HL-60 (cell line): ENCODE measurements around the gene SMARCAD1.

Experiments used
- DNase-seq, 2 experiments: peaks; one replicate each; pipeline ENCODE4 v3.0.0-alpha.2; 2010 to 2020; ENCODE audit warnings: low read depth in 1 of 2, low spot score in 1 of 2
- H3K27ac ChIP-seq: fragments of 250-450 bp; sonication (Bioruptor Pico); replicated peaks from 2 replicates; pipeline ENCODE4 v1.5.1; 2020; ENCODE audit warnings: mild to moderate bottlenecking, moderate library complexity
- H3K27me3 ChIP-seq: fragments of 250-450 bp; sonication (Bioruptor Pico); 2 replicates; pipeline ENCODE4 v1.5.1; 2021; ENCODE audit warnings: mild to moderate bottlenecking, moderate library complexity; ENCODE audit not compliant: insufficient read depth, poor library complexity, severe bottlenecking
- H3K4me3 ChIP-seq: replicated peaks from 2 replicates; pipeline ENCODE4 v1.5.1; 2011; ENCODE audit warnings: mild to moderate bottlenecking, control low read depth, low read length; ENCODE audit not compliant: insufficient read depth
- CTCF ChIP-seq: IDR thresholded peaks from one replicate; pipeline ENCODE4 v1.5.1; 2011; ENCODE audit warnings: low read length, control low read depth, inconsistent platforms; ENCODE audit not compliant: insufficient read depth
- GABPA ChIP-seq: IDR thresholded peaks from 2 replicates; pipeline ENCODE4 v1.6.1; 2012; ENCODE audit warnings: low read depth
- POLR2AphosphoS5 ChIP-seq: IDR thresholded peaks from 2 replicates; pipeline ENCODE4 v1.6.1; 2012; ENCODE audit warnings: low read depth
- REST ChIP-seq: IDR thresholded peaks from 2 replicates; pipeline ENCODE4 v1.6.1; 2012; ENCODE audit warnings: low read depth; ENCODE audit not compliant: insufficient replicate concordance
- SPI1 ChIP-seq: IDR thresholded peaks from 2 replicates; pipeline ENCODE4 v1.6.1; 2012; ENCODE audit warnings: low read depth, mild to moderate bottlenecking, borderline replicate concordance

Gene SMARCAD1

GRCh38 chr4:94338681-94339351, 131.2 kb downstream of the SMARCAD1 start:
- DNase-seq: no peak
- no peak overlapping the region for H3K27ac ChIP-seq

GRCh38 chr4:94339779-94340178, 132.1 kb downstream of the SMARCAD1 start:
- H3K27me3 ChIP-seq: no peaks in the 10 kb centered on the region
- H3K4me3 ChIP-seq: no peak overlapping the region
- TF ChIP-seq GABPA: no peak
- DNase-seq: peak in 1 of 2 experiments; percentile 58
- H3K27ac ChIP-seq: no peak overlapping the region

More at GRCh38 chr4:94338681-94339351, 131.2 kb downstream of the SMARCAD1 start:
- Histone ChIP-seq H3K4me3 (no peak overlapping the region), H3K27me3 (no peaks in the 10 kb centered on the region)
- TF ChIP-seq POLR2AphosphoS5: no peak
- TF ChIP-seq GABPA: no peak
- no peak for TF ChIP-seq SPI1
- no peak for TF ChIP-seq REST
- TF ChIP-seq CTCF: no peak
